ENCODE measurements around the gene SATL1.

DNA sequence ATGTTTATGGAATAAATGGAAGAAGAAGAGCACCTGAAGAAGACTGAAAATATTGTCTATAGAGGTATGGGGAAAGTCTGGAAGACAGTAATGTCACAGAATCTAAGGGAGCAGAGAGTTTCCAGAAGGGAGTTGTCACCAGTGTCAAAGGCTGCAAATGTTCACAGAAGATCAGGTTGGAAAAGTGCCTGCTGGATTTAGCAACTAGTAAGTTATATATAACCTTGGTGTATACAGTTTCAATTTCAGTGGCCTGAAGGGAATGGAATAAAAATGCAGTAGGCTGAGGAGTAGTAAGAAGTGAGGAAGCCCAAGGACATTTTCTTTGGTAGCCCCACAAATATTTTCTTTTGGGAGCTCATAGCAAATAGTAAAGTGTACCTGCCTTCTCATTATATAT, 107.2 kb downstream of the SATL1 start:
- TF ChIP-seq CTCF (IDR thresholded peaks at IDR 0.05; ENCODE audit: low read length), result no peak
- TF ChIP-seq EZH2phosphoT487 (IDR thresholded peaks at IDR 0.05; ENCODE audit: low read length), result no peak
